Ishikawa (cell line): ENCODE data around the gene FBXO17.

ENCODE experiments used
- EP300 ChIP-seq: IDR thresholded peaks from 2 replicates; pipeline ENCODE4 v1.6.1; 2012; ENCODE audit warnings: borderline replicate concordance
- NFIC ChIP-seq: IDR thresholded peaks from 2 replicates; pipeline ENCODE4 v1.6.1; 2012
- REST ChIP-seq: IDR thresholded peaks from 2 replicates; pipeline ENCODE4 v1.6.1; 2012; ENCODE audit warnings: low read depth, mild to moderate bottlenecking
- YY1 ChIP-seq: IDR thresholded peaks from 2 replicates; pipeline ENCODE4 v1.6.1; 2012; ENCODE audit warnings: low read depth

GRCh38 chr19:38908911-38909310 lies 66.6 kb downstream of the FBXO17 start:
- TF ChIP-seq NFIC: no peak
- TF ChIP-seq YY1: no peak
- no peak for TF ChIP-seq REST
- no peak for TF ChIP-seq EP300
